T-helper 1 cell treated with Interleukin-12 subunit alpha and Interleukin-12 subunit beta and Interleukin-4 antibody, amounts not matched to agents 30 ng/mL and 1 ng/mL, for 36 hours (primary cell): Measurements from ENCODE around the gene ENO2. TPM values are rescaled to one million over a fixed set of nuclear protein-coding genes. Genes with fewer than 3 reads are reported as not detected.

ENCODE experiments used
- total RNA-seq: library from RNA; stranded (reverse); gene quantifications from 2 replicates; pipeline ENCODE4 v1.2.3, GENCODE V29; 2022

ENO2 gene
- total RNA-seq, 1 donor from 2014 or later, result 128 TPM

Other genes with a start within 250 kb of the ENO2 start
- gene ZNF384, start 225.2 kb upstream of the ENO2 start, total RNA-seq, result 86.9 and 89.9 TPM in 2 replicates
- 0.22 and 0.49 TPM in 2 replicates for gene PIANP, start 213.8 kb upstream of the ENO2 start, total RNA-seq
- 29.5 and 30.6 TPM in 2 replicates for gene COPS7A, start 190.5 kb upstream of the ENO2 start, total RNA-seq
- gene MLF2, start 161.4 kb upstream of the ENO2 start, total RNA-seq, result 116 and 124 TPM in 2 replicates
- 125 and 129 TPM in 2 replicates for gene PTMS, start 148.2 kb upstream of the ENO2 start, total RNA-seq
- 52.2 TPM in 2 replicates for gene LAG3, start 142.1 kb upstream of the ENO2 start, total RNA-seq
- gene CD4, start 125.1 kb upstream of the ENO2 start, total RNA-seq, result 274 and 279 TPM in 2 replicates
- 0.17 and 0.29 TPM in 2 replicates for gene GPR162, start 92.8 kb upstream of the ENO2 start, total RNA-seq
- 1.9 and 2.7 TPM in 2 replicates for gene P3H3, start 86.2 kb upstream of the ENO2 start, total RNA-seq
- 0.47 and 1.5 TPM in 2 replicates for gene GNB3, start 73.7 kb upstream of the ENO2 start, total RNA-seq
- 51.7 and 64.4 TPM in 2 replicates for gene CDCA3, start 63.3 kb upstream of the ENO2 start, total RNA-seq
- 110 and 115 TPM in 2 replicates for gene USP5, start 62.4 kb upstream of the ENO2 start, total RNA-seq
- 913 and 928 TPM in 2 replicates for gene TPI1, start 47.0 kb upstream of the ENO2 start, total RNA-seq
- gene SPSB2, start 41.3 kb upstream of the ENO2 start, total RNA-seq, result 15.8 and 18.2 TPM in 2 replicates
- gene LRRC23, start 9.8 kb upstream of the ENO2 start, total RNA-seq, result 5.7 and 6.9 TPM in 2 replicates
- gene ATN1, start 13.4 kb downstream of the ENO2 start, total RNA-seq, result 42.9 and 44.1 TPM in 2 replicates
- gene RNU7-1, start 29.2 kb downstream of the ENO2 start, total RNA-seq, result not detected in 2 replicates
- gene C12orf57, start 29.4 kb downstream of the ENO2 start, total RNA-seq, result 126 and 140 TPM in 2 replicates
- 189 and 193 TPM in 2 replicates for gene PTPN6, start 36.8 kb downstream of the ENO2 start, total RNA-seq
- gene PHB2, start 56.1 kb downstream of the ENO2 start, total RNA-seq, result 208 and 209 TPM in 2 replicates
- 65.5 and 71.1 TPM in 2 replicates for gene EMG1, start 56.3 kb downstream of the ENO2 start, total RNA-seq
- gene LPCAT3, start 103.9 kb downstream of the ENO2 start, total RNA-seq, result 37.4 and 40.3 TPM in 2 replicates
- 1.7 and 2.7 TPM in 2 replicates for gene C1S, start 146.1 kb downstream of the ENO2 start, total RNA-seq
- gene C1R, start 177.9 kb downstream of the ENO2 start, total RNA-seq, result 3.1 and 3.3 TPM in 2 replicates
- gene C1RL, start 194.6 kb downstream of the ENO2 start, total RNA-seq, result 33.3 and 33.7 TPM in 2 replicates
- gene RBP5, start 214.3 kb downstream of the ENO2 start, total RNA-seq, result 0.27 TPM in 1 of 2 replicates, not detected in the other
- gene CLSTN3, start 215.8 kb downstream of the ENO2 start, total RNA-seq, result 86.2 and 86.5 TPM in 2 replicates